Endothelial cell of umbilical vein (primary cell): Measurements from ENCODE around the gene SIGLEC6. TPM values are rescaled to one million over a fixed set of nuclear protein-coding genes. Genes with fewer than 3 reads are reported as not detected.

ENCODE experiments used
- BruUV-seq: library from RNA; stranded (reverse); fragments of 400-500 nt; replicated peaks from 2 replicates; lab custom pipeline; 2021; lab: Mats Ljungman, UMichigan
- CTCF ChIA-PET: fragments of 300-600, 350-600 bp; sonication (Branson Sonifier 250); formaldehyde crosslinking; loops from one replicate; lab custom pipeline; 2021; ENCODE audit warnings: antibody characterized with exemption, inconsistent platforms; lab: Charles Lee
- POLR2A ChIA-PET: fragments of 300-600, 350-600 bp; sonication (Branson Sonifier 250); formaldehyde crosslinking; loops from one replicate; lab custom pipeline; 2021; ENCODE audit warnings: antibody characterized with exemption, inconsistent platforms; lab: Charles Lee
- DNase-seq: peaks from one replicate; pipeline ENCODE4 v3.0.0-alpha.2; 2011; ENCODE audit warnings: low read depth, low spot score
- FAIRE-seq: peaks from 2 replicates; lab custom pipeline; 2011; peaks lifted over from hg19 to GRCh38; lab: Jason Lieb, UNC
- H2AFZ ChIP-seq: 2 replicates; pipeline ENCODE4 v1.6.0; 2012; ENCODE audit warnings: low read depth, low read length, control low read depth, inconsistent platforms
- H3K27ac ChIP-seq: 2 replicates; pipeline ENCODE4 v1.5.1; 2011; ENCODE audit warnings: low read depth, mild to moderate bottlenecking, control low read depth, low read length, moderate library complexity; ENCODE audit not compliant: insufficient read depth
- H3K27me3 ChIP-seq, 2 experiments: 2 replicates each; pipeline versions ENCODE4 v1.6.0 to v1.6.1; 2011; ENCODE audit warnings: low read length in 2 of 2, mixed read lengths in 1 of 2; ENCODE audit not compliant: control insufficient read depth in 2 of 2, insufficient read depth in 2 of 2
- H3K36me3 ChIP-seq, 2 experiments: 2 replicates in 1 of 2; 3 replicates in 1 of 2; pipeline ENCODE4 v1.5.1; 2011; ENCODE audit warnings: low read length in 2 of 2, mild to moderate bottlenecking in 1 of 2, moderate library complexity in 1 of 2; ENCODE audit not compliant: control insufficient read depth in 2 of 2, insufficient read depth in 2 of 2; ENCODE audit errors: extremely low read depth in 1 of 2
- H3K4me1 ChIP-seq: 3 replicates; pipeline ENCODE4 v1.5.1; 2011; ENCODE audit warnings: mild to moderate bottlenecking, low read length; ENCODE audit not compliant: control insufficient read depth, insufficient read depth; ENCODE audit errors: extremely low read depth
- H3K4me2 ChIP-seq: 2 replicates; pipeline ENCODE4 v1.6.1; 2011; ENCODE audit warnings: low read length, control low read depth, mixed read lengths; ENCODE audit not compliant: insufficient read depth
- H3K4me3 ChIP-seq, 3 experiments: fragments of 200-600 bp in 1 of 3; sonication (generic), shearing (Covaris generic) in 1 of 3; replicated peaks in 1 of 3; 2 replicates each; pipeline ENCODE4 v1.5.1; 2011 to 2016; ENCODE audit warnings: control low read depth in 3 of 3, low read length in 3 of 3, mild to moderate bottlenecking in 2 of 3, inconsistent platforms in 1 of 3, low read depth in 1 of 3, moderate library complexity in 1 of 3; ENCODE audit not compliant: insufficient read depth in 1 of 3
- H3K79me2 ChIP-seq: 2 replicates; pipeline ENCODE4 v1.6.0; 2012; ENCODE audit warnings: low read length, inconsistent platforms; ENCODE audit not compliant: control insufficient read depth, insufficient read depth
- H3K9ac ChIP-seq: replicated peaks from 2 replicates; pipeline ENCODE3; 2011; ENCODE audit warnings: low read length, control low read depth; ENCODE audit not compliant: insufficient read depth; ENCODE audit errors: extremely low read depth
- H3K9me1 ChIP-seq: replicated peaks from 3 replicates; pipeline ENCODE4 v1.6.0; 2011; ENCODE audit warnings: mild to moderate bottlenecking, low read length; ENCODE audit not compliant: control insufficient read depth, insufficient read depth; ENCODE audit errors: extremely low read depth
- H3K9me3 ChIP-seq: replicated peaks from 2 replicates; pipeline ENCODE4 v1.5.1; 2012; ENCODE audit warnings: low read length, inconsistent platforms; ENCODE audit not compliant: control insufficient read depth, insufficient read depth
- H4K20me1 ChIP-seq: replicated peaks from 2 replicates; pipeline ENCODE3; 2011; ENCODE audit warnings: mild to moderate bottlenecking, low read length; ENCODE audit not compliant: control insufficient read depth, insufficient read depth; ENCODE audit errors: extremely low read depth
- CTCF ChIP-seq, 2 donors: IDR thresholded peaks; 1 replicate in 1 of 2; 2 replicates in 1 of 2; pipeline ENCODE4 v1.5.1; 2011; ENCODE audit warnings: low read length in 2 of 2, mild to moderate bottlenecking in 2 of 2, moderate library complexity in 2 of 2, control low read depth in 1 of 2, inconsistent platforms in 1 of 2, low read depth in 1 of 2; ENCODE audit not compliant: insufficient read depth in 1 of 2; ENCODE audit errors: extremely low read depth in 1 of 2
- EZH2 ChIP-seq: IDR thresholded peaks from 2 replicates; pipeline ENCODE4 v1.6.1; 2012; ENCODE audit warnings: borderline replicate concordance, low read depth, mild to moderate bottlenecking, moderate library complexity, low read length, inconsistent platforms; ENCODE audit not compliant: severe bottlenecking
- FOS ChIP-seq: IDR thresholded peaks from 2 replicates; pipeline ENCODE4 v1.6.1; 2011; ENCODE audit warnings: mild to moderate bottlenecking, low read length, moderate library complexity, borderline replicate concordance; ENCODE audit not compliant: insufficient read depth
- GATA2 ChIP-seq: IDR thresholded peaks from 2 replicates; pipeline ENCODE4 v1.7.0; 2011; ENCODE audit warnings: low read depth, mild to moderate bottlenecking, moderate library complexity, mixed read lengths, low read length; ENCODE audit not compliant: insufficient read length, insufficient read depth
- JUN ChIP-seq: IDR thresholded peaks from 2 replicates; pipeline ENCODE4 v1.6.1; 2011; ENCODE audit warnings: borderline replicate concordance, low read depth; ENCODE audit not compliant: insufficient read length, insufficient read depth
- MYC ChIP-seq: IDR thresholded peaks from one replicate; pipeline ENCODE4 v1.6.1; 2011; ENCODE audit warnings: mild to moderate bottlenecking, low read depth, low read length
- POLR2A ChIP-seq: IDR thresholded peaks from 2 replicates; pipeline ENCODE4 v1.6.1; 2012; ENCODE audit warnings: low read depth, mild to moderate bottlenecking, control low read depth, low read length
- POLR2AphosphoS5 ChIP-seq: IDR thresholded peaks from 2 replicates; pipeline ENCODE4 v1.6.1; 2012; ENCODE audit warnings: low read depth, mild to moderate bottlenecking, control low read depth, low read length, moderate library complexity; ENCODE audit not compliant: insufficient read depth
- dilution Hi-C: fragments of 300-500 bp; cut with MboI; formaldehyde crosslinking; loops from one replicate; pipeline ENCODE4 v1.15.0; 2019; ENCODE audit warnings: low sequenced_read_pairs; ENCODE audit not compliant: extremely low pct_ligation_motif_present
- intact Hi-C: fragments of 100-400 bp; cut with micrococcal nuclease; formaldehyde crosslinking; loops from one replicate; pipeline ENCODE4 v1.10.0; 2022
- polyA plus RNA-seq, 4 experiments: library from polyadenylated mRNA; depleted of rRNA in 3 of 4; stranded (reverse) in 3 of 4; unstranded in 1 of 4; fragments of >200 nt; gene quantifications; 2 replicates each; pipeline versions ENCODE4 v1.2.1 to v1.2.3, GENCODE V29; 2011 to 2012; ENCODE audit warnings: missing spikeins in 1 of 4
- total RNA-seq: library from RNA; stranded (reverse); gene quantifications from 2 replicates; pipeline ENCODE4 v1.2.3, GENCODE V29; 2021
- TF ChIP-seq, protein P1 (sequence below): IDR thresholded peaks from 2 replicates; pipeline ENCODE4 v1.6.1; 2011; ENCODE audit not compliant: insufficient read depth, insufficient read length

Gene SIGLEC6
- total and polyA plus RNA-seq, 2 donors (not counting 3 experiments of a cell fraction or from before 2014, with no cell fraction given): not detected

DNA sequence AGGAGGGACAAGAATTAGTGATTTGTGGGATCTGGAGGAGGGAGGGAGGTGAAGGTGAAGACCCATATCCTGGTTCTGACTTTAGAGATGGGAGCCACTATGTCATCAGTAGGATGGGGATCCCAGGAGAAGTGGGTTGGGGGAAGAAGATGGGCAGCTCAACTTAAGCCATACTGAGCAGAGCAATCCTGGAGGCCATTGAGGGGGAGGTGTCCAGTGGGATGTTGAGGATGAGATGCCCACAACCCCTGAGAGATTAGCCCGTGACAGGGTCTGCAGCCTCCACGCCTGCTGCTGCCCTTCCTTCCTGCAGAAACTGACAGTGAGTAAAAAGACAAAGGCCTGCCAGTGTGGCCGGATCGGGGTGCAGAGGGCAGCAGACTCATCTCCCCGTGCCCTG is 11.2 kb upstream of the SIGLEC6 start:
- H3K36me3 ChIP-seq: no peaks in the 10 kb centered on the region
- H3K9ac ChIP-seq: no peak overlapping the region
- intact Hi-C loops: no loop called here
- H3K79me2 ChIP-seq: no peaks in the 10 kb centered on the region
- no peaks in the 10 kb centered on the region for H3K9me3 ChIP-seq
- FAIRE-seq (no peak), DNase-seq (no peak)
- peaks cover 0 to 3% of the 10 kb centered on the region in 2 experiments for H3K27me3 ChIP-seq
- H3K4me3 ChIP-seq: no peak overlapping the region
- H4K20me1 ChIP-seq: no peaks in the 10 kb centered on the region
- no peak overlapping the region for H3K27ac ChIP-seq
- no peaks in the 10 kb centered on the region for H3K9me1 ChIP-seq
- BruUV-seq: no TSS peak
- H2AFZ ChIP-seq: no peak overlapping the region
- H3K4me1 ChIP-seq: peaks cover 19% of the 10 kb centered on the region
- CTCF ChIA-PET: no interaction called here
- TF ChIP-seq GATA2 (no peak), CTCF (IDR thresholded peaks at IDR 0.05; ENCODE audit: extremely low read depth in 1 of 2, insufficient read depth in 1 of 2, low read depth in 1 of 2, low read length in 2 of 2) (no peak), MYC (no peak), FOS (no peak), EZH2 (no peak), POLR2A (no peak), POLR2AphosphoS5 (no peak), JUN (no peak)
- TF ChIP-seq, protein P1, sequence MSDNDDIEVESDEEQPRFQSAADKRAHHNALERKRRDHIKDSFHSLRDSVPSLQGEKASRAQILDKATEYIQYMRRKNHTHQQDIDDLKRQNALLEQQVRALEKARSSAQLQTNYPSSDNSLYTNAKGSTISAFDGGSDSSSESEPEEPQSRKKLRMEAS: no peak
- POLR2A ChIA-PET: no interaction called here
- dilution Hi-C loops: no loop called here
- no peak overlapping the region for H3K4me2 ChIP-seq
